Sciatic nerve (tissue), 2 donors: ENCODE results near the gene MXRA8. TPM values are rescaled to one million over a fixed set of nuclear protein-coding genes. Genes with fewer than 3 reads are reported as not detected.
A peak's percentile ranks its signal among the peaks of the same experiment; 100 is the strongest.

Experiments
- ATAC-seq: fragments of 200-7000 bp; cut with Tn5 transposase; one replicate; pipeline ENCODE4 v1.9.1; 2020; ENCODE audit warnings: mild to moderate bottlenecking, moderate library complexity
- DNase-seq: peaks from one replicate; pipeline ENCODE4 v3.0.0-alpha.2; 2020; ENCODE audit warnings: low spot score
- intact Hi-C: fragments of 100-400 bp; cut with DNase I; formaldehyde crosslinking; loops from one replicate; pipeline ENCODE4 v1.14.2; 2022
- total RNA-seq: library from RNA; stranded (reverse); fragmentation: NEBNext Ultra II Directional; extraction: Animal tissue kit (Norgen Biotek cat#: 25700); gene quantifications from one replicate; pipeline ENCODE4 v1.2.1, GENCODE V29; 2021
- donor health status: DM: no; HTN: no; CAD: no.
- donor health status: DM: no; HTN: no; CAD: no.

The MXRA8 gene
- total RNA-seq, 1 donor from 2014 or later: 262 TPM

GRCh38 chr1:1343811-1344421 is 14.4 kb downstream of the MXRA8 start:
- ATAC-seq (no peak), DNase-seq (no peak)
- intact Hi-C loops: no loop called here

GRCh38 chr1:1342584-1343115 is 15.7 kb downstream of the MXRA8 start:
- ATAC-seq (no peak), DNase-seq (no peak)
- intact Hi-C loops: no loop called here

- no peak for ATAC-seq
- no peak for DNase-seq
- intact Hi-C loops: no loop called here
These were observed 16.2 kb downstream of the MXRA8 start for GRCh38 chr1:1342061-1342562.

GRCh38 chr1:1341549-1342021 is 16.8 kb downstream of the MXRA8 start:
- DNase-seq (no peak), ATAC-seq (no peak)
- intact Hi-C loops: no loop called here

GRCh38 chr1:1340791-1341548 is 17.4 kb downstream of the MXRA8 start:
- no peak for ATAC-seq
- intact Hi-C loops: no loop called here
- DNase-seq: no peak

GRCh38 chr1:1340185-1340584 is 18.2 kb downstream of the MXRA8 start:
- ATAC-seq (no peak), DNase-seq (no peak)
- intact Hi-C loops: no loop called here

- intact Hi-C loops: no loop called here
- no peak for DNase-seq
- ATAC-seq: no peak
These were observed 20.1 kb downstream of the MXRA8 start for GRCh38 chr1:1338278-1338677.

- intact Hi-C loops: no loop called here
- no peak for ATAC-seq
- no peak for DNase-seq
These were observed 20.6 kb downstream of the MXRA8 start for GRCh38 chr1:1337793-1338147.

- ATAC-seq (no peak), DNase-seq (no peak)
- intact Hi-C loops: no loop called here
These were observed 21.2 kb downstream of the MXRA8 start for GRCh38 chr1:1336931-1337792.

- ATAC-seq (no peak), DNase-seq (no peak)
- intact Hi-C loops: no loop called here
These were observed 21.9 kb downstream of the MXRA8 start for GRCh38 chr1:1336446-1336845.

- no peak for DNase-seq
- intact Hi-C loops: no loop called here
- ATAC-seq: no peak
These were observed 22.5 kb downstream of the MXRA8 start for GRCh38 chr1:1335792-1336248.

GRCh38 chr1:1335283-1335682 is 23.1 kb downstream of the MXRA8 start:
- ATAC-seq (no peak), DNase-seq (no peak)
- intact Hi-C loops: no loop called here

- DNase-seq (no peak), ATAC-seq (no peak)
- intact Hi-C loops: no loop called here
These were observed 23.5 kb downstream of the MXRA8 start for GRCh38 chr1:1334835-1335234.

GRCh38 chr1:1333551-1334241 is 24.7 kb downstream of the MXRA8 start:
- ATAC-seq (peak; percentile 21), DNase-seq (no peak)
- intact Hi-C loops: no loop called here

GRCh38 chr1:1332774-1333480 is 25.4 kb downstream of the MXRA8 start:
- DNase-seq: no peak
- peak; percentile 3 for ATAC-seq
- intact Hi-C loops: no loop called here

GRCh38 chr1:1332031-1332755 is 26.2 kb downstream of the MXRA8 start:
- intact Hi-C loops: no loop called here
- DNase-seq: no peak
- no peak for ATAC-seq

GRCh38 chr1:1331068-1331965 is 27.0 kb downstream of the MXRA8 start, which contains the start of gene TAS1R3:
Gene TAS1R3 (plus strand): TSS chr1:1331280. CDS start chr1:1331346, 66 bp downstream.
- DNase-seq (no peak), ATAC-seq (no peak)
- intact Hi-C loops: no loop called here
